Osteocyte (in vitro differentiated cells): ENCODE results near the gene RIMBP2. TPM values are rescaled to one million over a fixed set of nuclear protein-coding genes. Genes with fewer than 3 reads are reported as not detected.

ENCODE experiments used
- DNase-seq: peaks from one replicate; pipeline ENCODE4 v3.0.0; 2021; ENCODE audit warnings: mixed read lengths; ENCODE audit not compliant: unreplicated experiment; ENCODE audit errors: extremely low spot score
- H3K27ac Mint-ChIP-seq: one replicate; pipeline ENCODE4 v1.8.0; 2021; ENCODE audit warnings: mild to moderate bottlenecking, mixed read lengths; ENCODE audit not compliant: unreplicated experiment
- H3K27me3 Mint-ChIP-seq: one replicate; pipeline ENCODE4 v1.8.0; 2021; ENCODE audit warnings: mixed read lengths; ENCODE audit not compliant: unreplicated experiment
- H3K36me3 Mint-ChIP-seq: one replicate; pipeline ENCODE4 v1.8.0; 2021; ENCODE audit warnings: mixed read lengths; ENCODE audit not compliant: unreplicated experiment
- H3K4me1 Mint-ChIP-seq: one replicate; pipeline ENCODE4 v1.8.0; 2021; ENCODE audit warnings: mixed read lengths; ENCODE audit not compliant: unreplicated experiment
- H3K4me3 Mint-ChIP-seq: one replicate; pipeline ENCODE4 v1.8.0; 2021; ENCODE audit warnings: mild to moderate bottlenecking, moderate library complexity, mixed read lengths; ENCODE audit not compliant: unreplicated experiment
- H3K9me3 Mint-ChIP-seq: one replicate; pipeline ENCODE4 v1.8.0; 2021; ENCODE audit warnings: mixed read lengths; ENCODE audit not compliant: unreplicated experiment
- total RNA-seq: library from RNA; stranded (reverse); gene quantifications from 2 replicates; pipeline ENCODE4 v1.2.1, GENCODE V29; 2021
- TF ChIP-seq, protein P1 (sequence below): fragments of 200-600 bp; sonication (generic); IDR thresholded peaks from 2 replicates; pipeline ENCODE4 v1.5.0; 2021; ENCODE audit warnings: antibody characterized with exemption, mild to moderate bottlenecking, moderate library complexity

Gene RIMBP2
- total RNA-seq, 1 donor from 2014 or later, result 0.13 TPM

DNA sequence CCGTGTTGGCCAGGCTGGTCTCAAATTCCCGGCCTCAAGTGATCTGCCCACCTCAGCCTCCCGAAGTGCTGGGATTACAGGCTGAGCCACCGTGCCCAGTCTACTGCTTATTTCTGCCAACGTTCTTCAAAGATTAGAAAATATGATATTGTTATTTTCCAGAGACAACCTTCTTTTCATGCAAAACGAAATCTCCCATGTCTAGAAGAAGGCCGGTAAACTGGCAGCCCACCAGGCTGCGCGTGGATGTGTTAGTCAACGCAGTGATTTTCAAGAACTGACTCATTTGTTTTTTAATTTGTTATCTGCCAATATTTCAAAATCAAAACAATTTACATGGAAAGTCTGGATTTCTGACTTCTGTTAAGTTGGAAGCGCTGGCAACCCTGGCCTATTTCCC lies 169.6 kb downstream of the RIMBP2 start:
- TF ChIP-seq, protein P1, sequence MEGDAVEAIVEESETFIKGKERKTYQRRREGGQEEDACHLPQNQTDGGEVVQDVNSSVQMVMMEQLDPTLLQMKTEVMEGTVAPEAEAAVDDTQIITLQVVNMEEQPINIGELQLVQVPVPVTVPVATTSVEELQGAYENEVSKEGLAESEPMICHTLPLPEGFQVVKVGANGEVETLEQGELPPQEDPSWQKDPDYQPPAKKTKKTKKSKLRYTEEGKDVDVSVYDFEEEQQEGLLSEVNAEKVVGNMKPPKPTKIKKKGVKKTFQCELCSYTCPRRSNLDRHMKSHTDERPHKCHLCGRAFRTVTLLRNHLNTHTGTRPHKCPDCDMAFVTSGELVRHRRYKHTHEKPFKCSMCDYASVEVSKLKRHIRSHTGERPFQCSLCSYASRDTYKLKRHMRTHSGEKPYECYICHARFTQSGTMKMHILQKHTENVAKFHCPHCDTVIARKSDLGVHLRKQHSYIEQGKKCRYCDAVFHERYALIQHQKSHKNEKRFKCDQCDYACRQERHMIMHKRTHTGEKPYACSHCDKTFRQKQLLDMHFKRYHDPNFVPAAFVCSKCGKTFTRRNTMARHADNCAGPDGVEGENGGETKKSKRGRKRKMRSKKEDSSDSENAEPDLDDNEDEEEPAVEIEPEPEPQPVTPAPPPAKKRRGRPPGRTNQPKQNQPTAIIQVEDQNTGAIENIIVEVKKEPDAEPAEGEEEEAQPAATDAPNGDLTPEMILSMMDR, result no peak
- H3K4me1 Mint-ChIP-seq, result no peaks in the 10 kb centered on the region
- H3K27me3 Mint-ChIP-seq, result no peaks in the 10 kb centered on the region
- H3K9me3 Mint-ChIP-seq, result peaks cover 34% of the 10 kb centered on the region
- no peak overlapping the region for H3K27ac Mint-ChIP-seq
- DNase-seq, result no peak
- H3K36me3 Mint-ChIP-seq, result no peaks in the 10 kb centered on the region
- H3K4me3 Mint-ChIP-seq, result no peak overlapping the region

DNA sequence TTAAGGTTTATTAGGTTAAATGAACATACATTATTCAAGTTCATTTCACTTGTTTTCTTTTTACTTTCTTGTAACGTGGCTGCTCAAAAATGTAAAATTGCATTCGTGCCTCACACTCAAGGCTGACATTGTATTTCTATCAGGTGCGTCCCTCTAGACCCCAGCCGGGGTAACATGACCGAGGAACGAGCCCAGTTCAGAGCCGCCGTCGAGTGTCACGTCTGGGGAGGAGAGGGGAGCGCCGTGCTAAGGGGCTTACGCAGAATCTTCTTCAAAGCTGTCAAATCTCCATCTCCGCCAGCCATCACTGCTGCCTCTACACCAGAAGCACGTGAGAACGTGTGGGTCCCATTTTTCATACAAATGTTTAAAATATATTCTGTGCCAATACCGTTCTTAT lies 170.6 kb downstream of the RIMBP2 start:
- TF ChIP-seq, protein P1, result no peak
- no peaks in the 10 kb centered on the region for H3K27me3 Mint-ChIP-seq

DNA sequence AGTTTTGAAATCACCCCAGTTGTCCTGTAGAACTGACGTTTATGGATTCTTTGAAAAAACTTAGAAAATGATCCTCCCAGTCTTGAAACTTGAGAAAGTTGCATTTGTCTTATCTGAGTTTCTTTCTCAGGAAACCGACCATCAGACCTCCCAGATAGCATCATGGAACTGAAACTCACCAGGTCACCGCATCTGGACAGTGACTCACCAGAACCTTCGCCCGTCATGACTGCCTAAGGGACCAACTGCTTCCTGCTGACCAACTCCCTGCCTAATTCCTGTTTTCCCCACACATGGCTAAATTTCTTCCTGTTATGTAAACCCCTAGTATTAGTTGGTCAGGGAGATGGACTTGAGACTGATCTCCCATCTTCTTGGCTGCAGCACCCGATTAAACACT lies 175.7 kb downstream of the RIMBP2 start:
- Mint-ChIP-seq H3K4me1 (no peaks in the 10 kb centered on the region), H3K4me3 (no peak overlapping the region), H3K36me3 (no peaks in the 10 kb centered on the region), H3K27ac (no peak overlapping the region), H3K27me3 (no peaks in the 10 kb centered on the region), H3K9me3 (peaks cover 37% of the 10 kb centered on the region)
- TF ChIP-seq, protein P1, result no peak
- DNase-seq, result no peak

More for the DNA sequence above, 170.6 kb downstream of the RIMBP2 start:
- Mint-ChIP-seq H3K4me3 (no peak overlapping the region), H3K4me1 (no peaks in the 10 kb centered on the region), H3K27ac (no peak overlapping the region), H3K36me3 (no peaks in the 10 kb centered on the region), H3K9me3 (peaks cover 34% of the 10 kb centered on the region)
- DNase-seq, result no peak

DNA sequence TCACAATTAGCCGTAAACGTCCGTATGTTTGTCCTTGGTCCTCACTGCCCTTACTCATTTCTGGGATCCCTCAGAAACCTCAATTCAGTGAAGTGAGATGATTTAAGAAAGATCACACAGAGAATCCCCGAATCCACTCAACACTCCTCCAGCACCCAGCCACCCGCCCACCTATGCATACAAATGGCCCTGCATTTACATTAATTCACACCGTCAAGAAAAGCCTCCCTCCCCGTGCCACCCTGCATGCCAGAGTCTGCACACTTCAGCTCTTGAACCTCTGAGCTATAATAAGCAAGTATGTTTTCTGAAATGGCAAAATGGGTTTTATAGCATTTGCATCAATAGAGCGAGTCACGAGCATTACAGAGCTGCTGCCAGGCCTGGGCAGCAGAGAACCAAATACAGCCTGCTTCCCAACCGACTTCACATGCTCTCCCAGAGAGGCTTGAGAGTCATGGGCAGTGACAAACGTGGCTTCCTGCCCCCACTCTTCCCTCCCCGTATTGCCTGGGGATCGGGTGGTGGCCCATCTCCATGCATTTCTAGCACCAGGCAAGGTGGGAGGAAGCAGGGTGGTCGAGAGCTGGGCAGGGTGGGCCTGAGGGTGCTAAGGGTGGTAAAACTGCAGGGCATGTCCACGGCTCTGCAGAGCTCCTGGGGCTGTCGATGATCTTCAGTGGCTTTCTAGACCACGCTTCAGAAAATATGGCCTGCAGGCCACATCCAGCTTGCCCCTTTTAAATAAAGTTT lies 177.6 kb downstream of the RIMBP2 start:
- no peaks in the 10 kb centered on the region for H3K27me3 Mint-ChIP-seq
- DNase-seq, result no peak
- no peaks in the 10 kb centered on the region for H3K4me1 Mint-ChIP-seq
- H3K36me3 Mint-ChIP-seq, result no peaks in the 10 kb centered on the region
- H3K27ac Mint-ChIP-seq, result no peak overlapping the region
- TF ChIP-seq, protein P1, result no peak
- H3K4me3 Mint-ChIP-seq, result no peak overlapping the region
- H3K9me3 Mint-ChIP-seq, result peaks cover 34% of the 10 kb centered on the region

DNA sequence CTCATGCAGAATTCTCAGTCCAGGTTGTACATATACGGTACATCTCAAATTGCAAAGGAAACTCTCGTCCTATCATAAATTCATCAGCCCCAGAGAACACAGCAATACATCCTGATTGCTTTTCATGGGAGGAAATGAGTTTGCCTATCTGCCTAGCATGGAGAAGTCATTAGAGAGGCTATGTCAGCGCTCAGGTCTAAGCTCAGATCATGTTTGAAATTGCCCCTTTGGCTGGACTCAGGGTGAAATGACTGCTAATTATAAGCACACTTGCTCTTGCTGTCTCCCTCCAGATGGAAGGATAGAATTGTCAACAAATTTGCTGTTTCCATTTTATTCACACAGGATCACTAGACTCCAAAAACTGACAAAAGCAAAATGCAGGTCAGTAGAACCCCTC lies 178.4 kb downstream of the RIMBP2 start:
- Mint-ChIP-seq H3K27me3 (no peaks in the 10 kb centered on the region), H3K9me3 (peaks cover 40% of the 10 kb centered on the region), H3K36me3 (no peaks in the 10 kb centered on the region), H3K4me1 (no peaks in the 10 kb centered on the region), H3K4me3 (no peak overlapping the region), H3K27ac (no peak overlapping the region)
- TF ChIP-seq, protein P1, result no peak
- DNase-seq, result no peak
